Measurements from ENCODE around the gene SMIM10. TPM values are rescaled to one million over a fixed set of nuclear protein-coding genes. Genes with fewer than 3 reads are reported as not detected.
"Not testable (repeated sequence)": the region's sequence is repeated elsewhere in the genome, so short reads cannot be mapped to it uniquely, and the experiment has no call there.

SMIM10 gene
- total RNA-seq, 2 experiments from 2014 or later: 0.21 TPM; not detected in 1

DNA sequence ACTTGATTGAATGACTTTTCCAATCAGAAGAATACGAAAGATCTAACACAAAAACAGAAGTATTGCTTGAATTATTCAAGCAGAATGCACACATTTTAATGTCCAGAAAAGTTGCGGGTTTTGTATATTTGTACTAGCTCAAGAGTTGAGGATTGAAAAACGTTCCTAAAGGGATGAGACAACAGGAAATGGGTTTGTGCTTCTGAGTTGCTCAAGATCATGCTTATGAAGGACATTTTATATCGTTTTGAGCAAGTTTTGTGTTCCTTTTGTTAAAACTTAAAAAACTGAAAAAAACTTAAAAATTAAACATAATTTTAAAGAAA, 353 bp upstream of the SMIM10 start:
- H3K27ac Mint-ChIP-seq: no peak overlapping the region
- H3K9me3 Mint-ChIP-seq: no peaks in the 10 kb centered on the region
- peak overlapping the region; percentile 7 for H3K4me3 Mint-ChIP-seq
- CTCF ChIA-PET: no interaction called here
- H3K27me3 Mint-ChIP-seq: peaks cover 21% of the 10 kb centered on the region
- H3K4me1 Mint-ChIP-seq: peaks cover 17% of the 10 kb centered on the region
- no peaks in the 10 kb centered on the region for H3K36me3 Mint-ChIP-seq (ENCODE audit: low read depth)
- POLR2A ChIA-PET: interaction anchor here (0.6 kb wide), 1 partner anchor 25 kb away, joined by 3 read pairs; no protein-coding TSS in a partner anchor
- DNase-seq: no peak

DNA sequence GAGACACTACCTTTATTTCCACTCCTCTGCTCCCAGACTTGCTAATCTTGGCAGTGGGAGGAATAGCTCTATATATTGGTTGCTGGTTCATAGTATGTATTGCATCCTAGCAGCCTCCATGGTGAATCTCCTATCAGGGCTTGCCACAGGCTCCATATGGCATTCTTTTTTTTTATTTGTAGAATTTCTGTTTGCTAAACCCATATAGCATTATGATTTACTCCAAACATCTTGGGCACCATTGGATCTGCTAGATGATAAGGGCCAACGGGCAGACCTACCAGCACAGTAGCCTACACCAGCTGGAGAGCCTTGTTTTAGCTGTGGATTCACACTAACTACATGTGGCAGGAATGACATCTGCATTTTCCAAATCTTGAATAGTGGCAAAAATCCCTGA, 6.9 kb downstream of the SMIM10 start:
- CTCF ChIA-PET: no interaction called here
- Mint-ChIP-seq H3K36me3 (ENCODE audit: low read depth) (no peaks in the 10 kb centered on the region), H3K27ac (no peak overlapping the region), H3K27me3 (peaks cover 9% of the 10 kb centered on the region), H3K4me3 (no peak overlapping the region), H3K4me1 (no peaks in the 10 kb centered on the region), H3K9me3 (no peaks in the 10 kb centered on the region)
- no peak for DNase-seq
- POLR2A ChIA-PET: no interaction called here

GRCh38 chrX:134998246-134998645, 7.5 kb downstream of the SMIM10 start:
- H3K36me3 Mint-ChIP-seq (ENCODE audit: low read depth): no peaks in the 10 kb centered on the region
- POLR2A ChIA-PET: no interaction called here

GRCh38 chrX:134999469-134999868, 8.7 kb downstream of the SMIM10 start:
- CTCF ChIA-PET: no interaction called here
- no peak for DNase-seq
- Mint-ChIP-seq H3K4me3 (no peak overlapping the region), H3K36me3 (ENCODE audit: low read depth) (no peaks in the 10 kb centered on the region), H3K27ac (no peak overlapping the region), H3K27me3 (peaks cover 9% of the 10 kb centered on the region), H3K4me1 (peaks cover 12% of the 10 kb centered on the region), H3K9me3 (no peaks in the 10 kb centered on the region)
- POLR2A ChIA-PET: no interaction called here

More at GRCh38 chrX:134998246-134998645, 7.5 kb downstream of the SMIM10 start:
- no peak overlapping the region for H3K27ac Mint-ChIP-seq
- H3K4me1 Mint-ChIP-seq: peaks cover under 1% of the 10 kb centered on the region
- peaks cover 9% of the 10 kb centered on the region for H3K27me3 Mint-ChIP-seq
- DNase-seq: no peak
- no peaks in the 10 kb centered on the region for H3K9me3 Mint-ChIP-seq
- CTCF ChIA-PET: no interaction called here
- H3K4me3 Mint-ChIP-seq: no peak overlapping the region

GRCh38 chrX:135000516-135000915, 9.7 kb downstream of the SMIM10 start:
- peaks cover 15% of the 10 kb centered on the region for H3K4me1 Mint-ChIP-seq
- no peak for DNase-seq
- H3K36me3 Mint-ChIP-seq (ENCODE audit: low read depth): no peaks in the 10 kb centered on the region
- POLR2A ChIA-PET: no interaction called here
- H3K27me3 Mint-ChIP-seq: peaks cover 9% of the 10 kb centered on the region
- no peak overlapping the region for H3K4me3 Mint-ChIP-seq
- H3K9me3 Mint-ChIP-seq: no peaks in the 10 kb centered on the region
- CTCF ChIA-PET: interaction anchor here (0.7 kb wide), 1 partner anchor 364 kb away, joined by 3 read pairs; no protein-coding TSS in a partner anchor
- no peak overlapping the region for H3K27ac Mint-ChIP-seq

DNA sequence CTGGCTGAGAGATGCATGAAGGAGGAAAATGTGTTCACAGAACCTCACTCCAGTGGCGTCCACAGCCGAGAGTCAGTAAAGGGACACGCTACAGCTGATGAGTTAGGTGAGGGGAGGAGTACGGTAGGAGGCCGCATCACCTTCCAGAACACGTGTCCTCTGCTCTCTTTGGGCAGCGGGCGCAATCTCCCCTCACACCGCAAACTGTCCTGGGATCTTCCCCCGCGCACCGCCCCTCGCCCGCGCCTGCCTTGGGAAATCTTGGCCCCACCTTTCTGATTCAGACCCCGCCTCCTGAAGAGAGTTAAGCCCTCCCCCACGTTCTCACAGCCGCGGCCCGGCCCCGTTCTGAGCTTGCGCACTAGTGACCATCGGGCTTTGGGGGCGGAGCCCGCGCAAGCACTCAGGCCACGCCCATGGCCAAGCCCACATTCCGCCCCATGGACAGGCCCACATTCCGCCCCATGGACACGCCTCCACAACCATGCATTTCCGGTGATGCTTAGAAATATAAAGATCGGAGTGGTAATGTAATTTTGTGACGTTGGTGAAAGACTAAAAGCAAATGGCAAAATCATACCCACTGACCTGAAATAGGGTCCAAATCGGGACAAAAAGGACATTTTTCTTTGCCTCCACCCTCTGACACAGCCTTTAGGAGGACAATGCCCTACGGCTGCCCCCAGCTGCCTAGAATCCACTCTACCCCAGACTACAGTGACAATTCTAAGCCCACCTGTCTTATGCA, 13.3 kb downstream of the SMIM10 start:
- Mint-ChIP-seq H3K27me3 (peaks cover 9% of the 10 kb centered on the region), H3K27ac (peak overlapping the region; percentile 73), H3K4me1 (peaks cover 15% of the 10 kb centered on the region), H3K4me3 (peak overlapping the region; percentile 82), H3K36me3 (ENCODE audit: low read depth) (no peaks in the 10 kb centered on the region), H3K9me3 (no peaks in the 10 kb centered on the region)
- ChIA-PET POLR2A (no interaction called here), CTCF (no interaction called here)
- DNase-seq: peak; percentile 89

DNA sequence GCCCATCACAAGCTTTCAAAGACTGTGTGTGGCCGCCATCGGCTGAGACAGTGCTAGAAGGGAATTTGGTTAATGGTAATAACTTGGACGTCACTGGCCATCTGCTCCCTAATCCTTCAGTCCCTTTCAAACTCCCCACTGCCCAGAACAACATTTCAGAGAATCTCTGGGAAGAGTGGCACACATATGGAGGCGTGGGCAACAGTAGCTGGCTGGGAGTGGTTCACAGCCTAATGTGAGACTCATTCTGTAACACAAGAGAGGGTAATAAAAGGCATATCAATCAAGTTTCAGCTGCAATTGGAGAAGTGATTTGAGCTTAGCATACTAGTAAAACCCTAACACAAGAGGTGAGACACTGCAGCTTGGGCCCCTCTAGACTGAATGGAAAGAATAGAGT, 15.4 kb downstream of the SMIM10 start:
- Mint-ChIP-seq H3K9me3 (no peaks in the 10 kb centered on the region), H3K36me3 (ENCODE audit: low read depth) (no peaks in the 10 kb centered on the region), H3K27ac (no peak overlapping the region), H3K4me3 (no peak overlapping the region), H3K27me3 (peaks cover 19% of the 10 kb centered on the region), H3K4me1 (peaks cover 15% of the 10 kb centered on the region)
- CTCF ChIA-PET: interaction anchor here (1.1 kb wide), 1 partner anchor 14 kb away, joined by 3 read pairs; no protein-coding TSS in a partner anchor
- POLR2A ChIA-PET: no interaction called here
- DNase-seq: no peak

DNA sequence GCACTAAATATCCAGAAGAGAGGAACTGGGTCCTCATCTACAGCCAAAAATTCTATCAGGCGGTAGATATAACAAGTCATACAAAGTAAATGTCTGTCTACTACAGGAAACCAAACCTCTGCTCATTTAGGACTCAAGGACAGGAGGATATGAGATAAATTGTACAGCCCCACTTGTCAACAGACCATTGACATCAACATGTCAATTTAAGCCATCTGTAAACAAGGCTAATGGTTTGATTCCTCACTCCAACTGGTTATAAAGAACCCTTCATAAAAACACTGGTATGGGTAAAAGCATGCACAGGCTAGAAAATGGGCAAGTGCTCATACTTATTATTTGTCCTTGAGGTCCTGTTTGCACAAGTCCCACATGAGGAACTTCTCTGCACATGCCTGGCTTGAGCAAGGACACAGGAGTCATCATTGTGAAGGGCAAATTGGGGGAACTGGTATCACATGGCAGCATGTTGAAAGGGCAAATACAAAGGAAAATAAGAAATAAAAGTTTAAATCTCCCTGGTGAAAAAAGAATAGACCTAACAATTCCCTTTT, 18.3 kb downstream of the SMIM10 start:
- Mint-ChIP-seq H3K4me3 (no peak overlapping the region), H3K4me1 (peaks cover 6% of the 10 kb centered on the region), H3K27ac (no peak overlapping the region), H3K9me3 (no peaks in the 10 kb centered on the region), H3K27me3 (peaks cover 19% of the 10 kb centered on the region), H3K36me3 (ENCODE audit: low read depth) (no peaks in the 10 kb centered on the region)
- ChIA-PET POLR2A (no interaction called here), CTCF (no interaction called here)
- DNase-seq: no peak

- POLR2A ChIA-PET: no interaction called here
- H3K36me3 Mint-ChIP-seq (ENCODE audit: low read depth): no peaks in the 10 kb centered on the region
- no peak overlapping the region for H3K27ac Mint-ChIP-seq
- DNase-seq: no peak
- H3K27me3 Mint-ChIP-seq: peaks cover 19% of the 10 kb centered on the region
- CTCF ChIA-PET: no interaction called here
- no peak overlapping the region for H3K4me3 Mint-ChIP-seq
- no peaks in the 10 kb centered on the region for H3K4me1 Mint-ChIP-seq
- no peaks in the 10 kb centered on the region for H3K9me3 Mint-ChIP-seq
Measured at GRCh38 chrX:135009838-135010237, 19.0 kb downstream of the SMIM10 start.

- CTCF ChIA-PET: no interaction called here
- no peak overlapping the region for H3K27ac Mint-ChIP-seq
- H3K27me3 Mint-ChIP-seq: peaks cover 19% of the 10 kb centered on the region
- POLR2A ChIA-PET: no interaction called here
- no peak overlapping the region for H3K4me3 Mint-ChIP-seq
- DNase-seq: no peak
- H3K9me3 Mint-ChIP-seq: no peaks in the 10 kb centered on the region
- no peaks in the 10 kb centered on the region for H3K36me3 Mint-ChIP-seq (ENCODE audit: low read depth)
- H3K4me1 Mint-ChIP-seq: no peaks in the 10 kb centered on the region
Measured at GRCh38 chrX:135010921-135011320, 20.1 kb downstream of the SMIM10 start.

- H3K27ac Mint-ChIP-seq: no peak overlapping the region
- no peak for DNase-seq
Measured at GRCh38 chrX:135015523-135016245, 24.9 kb downstream of the SMIM10 start.

DNA sequence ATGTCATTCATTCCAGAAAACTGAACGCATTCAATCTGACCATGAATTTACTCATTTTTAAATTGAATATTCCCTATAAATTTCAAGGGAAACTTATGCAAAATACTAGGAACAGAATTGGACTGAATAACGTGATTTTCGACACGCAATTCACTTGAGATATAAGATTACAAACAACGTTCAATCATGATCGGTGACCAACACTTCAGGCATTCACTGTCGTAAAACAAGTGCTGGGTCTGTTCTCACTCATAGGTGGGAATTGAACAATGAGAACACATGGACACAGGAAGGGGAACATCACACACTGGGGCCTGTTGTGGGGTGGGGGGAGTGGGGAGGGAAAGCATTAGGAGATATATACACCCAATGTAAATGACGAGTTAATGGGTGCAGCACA, 29.1 kb downstream of the SMIM10 start:
- H3K27me3 Mint-ChIP-seq: peaks cover 36% of the 10 kb centered on the region
- H3K9me3 Mint-ChIP-seq; H3K4me3 Mint-ChIP-seq; H3K36me3 Mint-ChIP-seq (ENCODE audit: low read depth); H3K27ac Mint-ChIP-seq; POLR2A ChIA-PET; DNase-seq: not testable (repeated sequence)
- CTCF ChIA-PET: interaction anchor here (1.4 kb wide), 1 partner anchor 14 kb away, joined by 3 read pairs; no protein-coding TSS in a partner anchor
- peaks cover 15% of the 10 kb centered on the region for H3K4me1 Mint-ChIP-seq

More at GRCh38 chrX:135015523-135016245, 24.9 kb downstream of the SMIM10 start:
- peaks cover 15% of the 10 kb centered on the region for H3K27me3 Mint-ChIP-seq
- no peak overlapping the region for H3K4me3 Mint-ChIP-seq
- ChIA-PET POLR2A (no interaction called here), CTCF (no interaction called here)
- no peaks in the 10 kb centered on the region for H3K36me3 Mint-ChIP-seq (ENCODE audit: low read depth)
- no peaks in the 10 kb centered on the region for H3K9me3 Mint-ChIP-seq
- no peaks in the 10 kb centered on the region for H3K4me1 Mint-ChIP-seq

- H3K4me3 Mint-ChIP-seq; H3K36me3 Mint-ChIP-seq (ENCODE audit: low read depth); H3K27ac Mint-ChIP-seq; CTCF ChIA-PET; DNase-seq; H3K9me3 Mint-ChIP-seq: not testable (repeated sequence)
- Mint-ChIP-seq H3K27me3 (peaks cover 59% of the 10 kb centered on the region), H3K4me1 (peaks cover 15% of the 10 kb centered on the region)
- POLR2A ChIA-PET: interaction anchor here (0.7 kb wide), 1 partner anchor 603 kb away, joined by 3 read pairs; no protein-coding TSS in a partner anchor
Measured at GRCh38 chrX:135023791-135024190, 33.0 kb downstream of the SMIM10 start.

All from activated CD4-positive, alpha-beta T cell treated with anti-CD3 and anti-CD28 coated beads, Interleukin-2, amount 10 ng/mL, durations not matched to agents 7 days and 5 days (primary cell).